Activated CD4-positive, alpha-beta T cell treated with anti-CD3 and anti-CD28 coated beads, Interleukin-10, Interleukin-2, amounts not matched to agents 100 ng/mL and 50 ng/mL, durations not matched to agents 16 hours and 8 hours (primary cell): Measurements from ENCODE around the gene DHCR7.

Experiments
- DNase-seq: peaks from one replicate; pipeline ENCODE4 v3.0.0-alpha.2; 2020

The DHCR7 gene

GRCh38 chr11:71477641-71478527 lies 29.7 kb upstream of the DHCR7 start:
- no peak for DNase-seq

DNA sequence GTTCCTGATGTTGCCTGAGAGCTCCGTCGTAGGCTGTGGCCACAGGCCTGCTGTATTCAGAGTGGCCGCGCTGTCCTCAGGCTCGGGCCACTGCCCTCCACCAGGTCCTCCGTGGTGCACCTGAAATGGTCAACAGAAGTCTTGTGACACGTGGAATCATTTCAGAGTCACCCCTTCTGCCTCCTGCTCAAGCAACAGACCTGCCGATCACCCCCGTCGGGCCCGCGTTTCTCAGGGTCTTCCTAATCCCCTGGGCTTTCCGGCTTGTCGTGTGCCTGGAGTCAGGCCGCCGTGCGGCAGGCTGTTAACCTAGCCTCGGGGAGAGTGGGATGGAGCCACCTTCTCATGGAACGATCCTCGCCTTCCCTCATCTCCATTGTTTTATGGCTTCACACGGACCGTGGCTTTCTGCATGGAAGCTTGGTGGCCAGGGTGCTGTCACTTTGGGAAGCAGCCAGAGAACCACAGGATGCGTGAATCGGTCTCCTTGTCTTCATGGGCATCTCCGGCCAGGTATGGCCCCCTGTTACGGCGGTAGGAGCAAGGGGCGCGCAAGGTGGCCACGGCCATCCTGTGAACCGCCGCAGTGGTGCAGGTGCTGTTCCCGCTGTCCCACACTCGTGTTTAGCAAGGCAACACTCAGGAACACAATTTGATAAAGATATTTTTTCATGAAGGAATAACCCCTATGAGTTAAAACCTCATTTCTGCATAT lies 28.9 kb upstream of the DHCR7 start:
- DNase-seq = no peak

GRCh38 chr11:71476031-71476430 lies 27.8 kb upstream of the DHCR7 start:
- no peak for DNase-seq

DNA sequence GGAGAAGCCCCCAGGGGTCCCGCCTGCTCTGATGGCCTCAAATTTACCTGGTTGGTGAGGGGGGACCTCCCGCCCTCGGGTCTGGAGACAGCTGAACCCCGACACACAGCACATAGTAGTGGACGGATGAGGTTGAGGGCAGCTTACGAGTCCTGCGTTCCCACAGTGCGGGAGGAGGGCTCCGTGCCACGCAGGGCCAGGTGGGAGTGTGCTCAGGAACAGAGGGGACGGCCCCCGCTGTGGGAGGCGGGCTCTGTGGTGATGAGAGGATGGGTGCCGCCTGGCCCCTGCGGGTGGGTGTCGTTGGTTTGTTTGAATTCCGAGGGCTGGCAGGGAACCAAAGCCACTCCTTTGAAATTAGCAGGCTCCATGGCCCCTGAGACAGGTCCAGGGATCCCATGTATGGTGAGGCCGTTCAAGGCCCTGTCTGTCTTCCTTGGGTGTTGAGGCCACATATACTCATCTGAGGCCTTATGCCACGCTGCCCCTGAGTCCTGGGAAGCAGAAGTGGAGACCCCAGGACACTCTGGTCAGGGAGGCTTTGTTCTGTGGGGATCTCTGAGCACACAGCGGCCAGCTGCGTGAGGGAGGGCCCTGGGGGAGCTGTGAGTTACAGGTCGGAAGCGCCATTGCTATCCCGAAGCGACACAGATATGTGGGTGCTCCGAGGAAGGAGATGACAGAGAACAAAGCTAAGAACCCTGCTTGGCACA lies 26.7 kb upstream of the DHCR7 start:
- no peak for DNase-seq

DNA sequence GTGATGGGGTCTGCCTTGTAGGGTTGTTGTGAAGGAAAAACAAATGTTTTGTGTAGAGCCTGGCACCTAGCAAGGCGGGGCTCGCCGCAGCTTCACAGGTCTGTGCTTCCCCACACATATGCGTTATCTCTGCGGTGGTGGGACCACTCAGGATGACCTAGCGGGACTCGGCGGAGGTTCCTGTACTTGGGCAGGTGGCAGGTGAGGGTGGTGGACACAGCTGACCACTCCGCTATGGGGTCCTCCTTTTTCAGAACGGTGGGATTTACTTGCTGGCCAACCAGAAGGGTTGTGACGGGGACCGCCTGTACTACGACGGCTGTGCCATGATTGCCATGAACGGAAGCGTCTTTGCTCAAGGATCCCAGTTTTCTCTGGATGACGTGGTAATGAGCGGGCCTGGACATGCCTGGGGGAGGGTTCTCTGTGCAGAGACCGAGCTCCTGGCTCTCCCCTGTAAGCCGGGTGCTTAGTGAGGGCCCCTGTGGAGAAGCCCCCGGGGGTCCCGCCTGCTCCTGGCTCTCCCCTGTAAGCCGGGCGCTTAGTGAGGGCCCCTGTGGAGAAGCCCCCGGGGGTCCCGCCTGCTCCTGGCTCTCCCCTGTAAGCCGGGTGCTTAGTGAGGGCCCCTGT lies 26.1 kb upstream of the DHCR7 start:
- DNase-seq = no peak

DNA sequence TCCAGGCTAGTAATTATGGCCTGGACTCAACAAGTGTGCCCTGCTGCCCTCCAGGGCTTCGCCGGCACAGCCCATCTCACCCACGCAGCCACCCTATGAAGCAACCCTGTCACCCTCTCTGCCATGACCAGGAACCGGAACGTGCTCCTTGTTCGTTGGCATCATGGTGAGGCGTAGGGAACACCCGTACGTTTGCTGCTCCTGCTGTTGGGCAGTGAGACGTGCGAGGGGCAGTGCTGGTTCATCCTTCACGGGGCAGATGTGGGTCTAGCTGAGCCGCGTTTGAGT lies 25.5 kb upstream of the DHCR7 start:
- DNase-seq = no peak

DNA sequence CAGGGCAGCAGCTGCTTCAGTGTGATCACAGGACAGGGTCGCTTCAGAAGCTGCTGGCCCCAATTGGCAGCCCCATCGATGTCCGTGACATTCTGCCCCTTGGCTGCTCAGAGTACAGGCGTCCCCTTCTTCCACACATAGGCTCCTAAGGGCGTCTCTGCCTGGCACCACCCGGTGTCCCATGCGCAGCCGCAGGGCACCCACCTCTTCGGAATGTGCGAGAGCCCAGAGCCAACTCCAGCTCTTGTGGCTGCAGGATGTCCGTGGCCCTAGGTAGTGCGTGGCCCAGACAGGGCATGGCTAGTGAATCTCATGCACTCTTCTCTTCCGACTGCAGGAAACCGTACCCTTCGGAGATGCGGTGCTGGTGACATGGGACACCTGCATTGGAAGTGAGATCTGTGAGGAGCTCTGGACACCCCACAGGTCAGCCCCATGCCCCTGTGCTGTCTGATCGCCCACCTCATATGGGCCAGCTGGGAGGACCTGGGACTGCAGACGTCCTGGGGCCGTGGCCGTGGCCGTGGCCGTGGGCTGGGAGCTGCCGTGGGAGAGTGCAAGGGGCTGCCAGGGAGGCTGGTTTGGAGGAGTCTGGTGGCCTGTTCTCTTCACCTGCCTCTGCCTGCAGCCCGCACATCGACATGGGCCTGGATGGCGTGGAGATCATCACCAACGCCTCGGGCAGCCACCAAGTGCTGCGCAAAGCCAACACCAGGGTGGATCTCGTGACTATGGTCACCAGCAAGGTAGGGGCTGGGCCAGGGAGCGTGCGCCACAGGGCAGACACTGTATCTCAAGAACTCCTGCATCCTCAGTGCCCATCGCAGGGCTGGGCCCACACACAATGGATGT lies 25.0 kb upstream of the DHCR7 start:
- DNase-seq = no peak

DNA sequence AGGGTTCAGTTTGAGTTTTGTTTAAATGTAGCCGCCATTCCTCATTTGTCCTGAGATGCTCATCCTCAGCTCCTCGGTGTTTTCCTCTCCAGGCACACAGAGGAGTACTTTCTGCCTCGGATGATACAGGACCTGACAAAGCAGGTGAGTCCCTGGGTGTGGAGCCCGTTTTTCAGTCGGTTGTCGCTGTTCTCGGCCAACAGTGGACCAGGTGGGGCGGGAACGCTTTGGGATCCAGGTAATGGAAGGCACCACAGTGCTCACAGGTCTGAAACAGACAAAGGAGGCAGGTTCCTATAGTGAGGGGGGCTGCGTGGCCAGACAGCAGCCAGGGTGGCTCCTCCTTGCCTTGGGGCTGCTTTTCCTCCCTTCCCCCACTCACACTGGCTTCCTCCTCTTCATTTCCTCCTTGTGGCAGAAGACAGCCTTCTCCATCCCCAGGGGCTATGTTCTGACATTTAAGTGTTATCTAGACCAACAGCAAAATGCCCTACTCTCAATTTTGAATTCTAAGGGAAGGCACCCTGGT lies 24.2 kb upstream of the DHCR7 start:
- DNase-seq = no peak

- DNase-seq = no peak
These were observed 22.8 kb upstream of the DHCR7 start for GRCh38 chr11:71470946-71471345.

GRCh38 chr11:71467164-71467563 lies 19.0 kb upstream of the DHCR7 start:
- no peak for DNase-seq

DNA sequence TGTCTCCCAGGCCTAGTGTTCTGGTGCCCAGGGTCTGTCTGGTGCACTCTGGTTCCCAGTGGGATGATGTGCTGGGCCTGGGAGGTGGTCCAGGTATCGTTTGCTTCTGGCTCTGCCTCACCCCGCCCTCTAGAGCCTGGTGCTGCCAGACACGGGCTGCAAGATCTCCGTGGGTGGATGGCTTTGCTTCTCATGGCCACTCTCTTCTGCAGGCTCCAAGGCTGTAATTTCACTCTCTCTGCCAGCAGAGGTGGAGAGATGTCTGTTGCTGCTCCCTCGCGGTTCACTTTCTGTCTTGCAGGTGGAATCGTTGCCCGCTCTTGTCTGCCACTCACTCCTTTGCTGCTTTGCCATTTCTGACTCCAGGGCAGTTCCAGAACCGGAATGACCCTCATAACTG lies 18.2 kb upstream of the DHCR7 start:
- DNase-seq = no peak

DNA sequence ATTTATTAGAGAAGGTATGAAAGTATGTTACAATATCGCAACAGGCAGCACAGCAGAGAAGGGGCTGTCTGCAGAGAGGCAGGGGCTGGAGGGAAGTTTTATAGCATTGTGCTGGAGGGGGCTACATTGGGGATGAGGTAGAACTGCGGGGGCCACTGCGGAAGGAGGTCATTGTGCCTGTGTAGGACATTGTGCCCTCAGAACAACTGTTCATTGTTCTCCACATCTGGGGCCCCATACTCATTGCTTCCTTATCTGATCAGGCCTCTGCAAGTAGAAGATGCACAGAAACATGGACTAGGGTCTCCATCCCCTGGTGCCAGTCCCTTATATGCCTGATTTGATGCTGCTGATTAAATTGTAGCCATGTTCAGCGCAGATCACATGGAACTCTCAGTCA lies 16.9 kb upstream of the DHCR7 start:
- no peak for DNase-seq

DNA sequence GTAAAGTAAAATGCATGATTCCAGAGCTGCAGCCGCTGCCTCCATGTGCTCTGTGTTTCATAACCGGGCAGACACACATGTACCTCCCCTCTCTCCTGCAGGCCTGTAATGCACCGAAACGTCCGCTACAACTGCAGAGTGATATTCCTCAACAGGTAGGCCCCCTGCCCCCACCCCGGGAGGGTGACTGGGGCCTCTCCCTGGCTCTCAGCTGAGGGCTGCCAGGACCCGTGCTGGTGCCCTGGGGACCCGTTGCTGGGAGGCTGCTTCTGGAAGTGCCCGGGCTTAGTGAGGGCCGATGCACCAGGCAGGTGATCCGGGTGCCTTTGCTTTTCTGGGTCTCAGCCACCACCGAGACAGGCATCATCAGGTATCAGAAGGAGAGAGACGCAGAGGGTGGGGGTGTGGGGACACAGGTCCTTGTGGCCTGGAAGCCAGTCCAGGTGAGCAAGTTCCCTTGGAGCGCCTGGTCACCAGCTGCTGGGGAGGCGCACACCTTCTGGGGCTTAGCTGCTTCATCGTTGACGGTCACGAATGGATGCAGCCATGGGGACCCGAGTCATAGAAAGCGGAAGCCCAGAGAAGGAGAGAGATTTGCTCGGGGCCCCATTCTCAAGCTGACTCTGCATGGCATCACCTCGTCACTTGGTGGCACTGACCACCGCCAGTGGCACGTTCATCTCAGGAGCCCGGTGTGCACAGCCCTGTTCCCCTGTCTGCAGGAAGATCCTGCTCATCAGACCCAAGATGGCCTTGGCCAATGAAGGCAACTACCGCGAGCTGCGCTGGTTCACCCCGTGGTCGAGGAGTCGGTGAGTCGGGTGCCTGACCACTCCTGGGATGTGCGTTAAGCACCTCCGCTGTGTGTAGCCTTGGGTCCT lies 15.4 kb upstream of the DHCR7 start:
- no peak for DNase-seq

DNA sequence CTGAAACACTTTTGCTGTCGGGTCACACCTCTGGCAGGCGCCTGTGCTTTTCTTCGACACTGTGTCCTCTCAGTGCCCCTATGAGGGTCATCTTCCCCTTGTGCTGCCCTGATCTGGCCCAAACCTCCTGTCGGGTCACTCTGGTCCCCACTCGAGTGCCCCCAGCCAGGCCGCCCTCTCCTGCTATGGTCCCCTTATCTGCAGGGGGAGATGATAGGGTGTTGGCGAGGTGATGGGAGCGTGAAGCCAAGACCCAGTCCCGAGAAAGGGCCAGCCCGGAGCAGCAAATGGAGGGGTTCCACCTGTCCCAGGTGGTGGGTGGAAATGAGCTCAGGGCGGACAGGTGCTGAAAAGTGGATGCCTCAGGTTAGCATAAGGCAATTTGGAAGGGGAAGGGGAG lies 14.5 kb upstream of the DHCR7 start:
- DNase-seq = no peak

DNA sequence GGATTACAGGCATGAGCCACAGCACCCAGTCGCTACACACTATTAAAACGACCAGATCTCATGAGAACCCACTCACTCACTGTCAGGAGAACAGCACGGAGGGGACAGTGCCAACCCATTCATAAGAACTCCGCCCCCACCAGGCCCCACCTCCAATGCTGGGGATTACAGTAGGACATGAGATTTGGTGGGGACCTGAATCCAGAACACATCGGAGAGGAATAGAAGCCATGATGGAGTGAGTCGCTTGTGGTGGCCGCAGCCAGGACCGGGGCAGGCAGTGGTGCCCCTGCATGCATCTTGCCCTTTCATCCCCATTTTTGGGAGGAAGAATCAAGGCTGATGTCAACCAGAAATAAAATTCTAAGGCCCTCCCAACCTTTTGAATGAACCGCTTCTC lies 13.5 kb upstream of the DHCR7 start:
- no peak for DNase-seq

GRCh38 chr11:71459767-71460320 lies 11.7 kb upstream of the DHCR7 start:
- no peak for DNase-seq

DNA sequence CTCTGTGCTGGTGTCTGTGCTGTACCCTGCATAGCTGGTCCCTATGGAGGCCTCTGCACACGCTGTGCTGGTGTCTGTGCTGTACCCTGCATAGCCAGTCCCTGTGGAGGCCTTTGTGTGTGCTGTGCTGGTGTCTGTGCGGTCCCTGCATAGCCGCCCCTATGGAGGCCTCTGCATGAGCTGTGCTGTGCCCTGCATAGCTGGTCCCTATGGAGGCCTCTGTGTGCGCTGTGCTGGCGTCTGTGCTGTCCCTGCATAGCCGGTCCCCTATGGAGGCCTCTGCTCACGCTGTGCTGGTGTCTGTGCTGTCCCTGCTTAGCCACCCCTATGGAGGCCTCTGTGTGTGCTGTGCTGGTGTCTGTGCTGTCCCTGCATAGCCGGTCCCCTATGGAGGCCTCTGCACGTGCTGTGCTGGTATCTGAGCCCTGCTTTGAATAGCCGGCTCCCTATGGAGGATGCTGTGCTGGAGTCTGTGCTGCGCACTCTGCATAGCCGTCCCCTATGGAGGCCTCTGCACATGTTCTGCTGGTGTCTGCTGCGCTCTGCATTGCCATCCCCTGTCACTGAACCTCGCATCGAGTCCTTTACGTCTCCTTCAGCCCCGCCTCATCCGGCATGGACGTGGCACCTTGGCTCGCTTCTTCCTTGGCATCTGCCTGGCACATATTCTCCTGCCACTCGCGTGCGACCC lies 11.0 kb upstream of the DHCR7 start:
- no peak for DNase-seq

GRCh38 chr11:71458146-71459070 lies 10.2 kb upstream of the DHCR7 start:
- no peak for DNase-seq

GRCh38 chr11:71456831-71457230 lies 8.6 kb upstream of the DHCR7 start:
- no peak for DNase-seq
